GM10266 (cell line): ENCODE results near the gene RAPGEF1.

Experiments used
- DNase-seq: peaks from one replicate; pipeline ENCODE4 v3.0.0; 2012; ENCODE audit errors: extremely low spot score
- TF ChIP-seq, protein P1 (sequence below): IDR thresholded peaks from 2 replicates; pipeline ENCODE4 v1.5.1; 2012; ENCODE audit warnings: mild to moderate bottlenecking, low read depth; ENCODE audit not compliant: control insufficient read depth, insufficient read depth; ENCODE audit errors: missing control alignments

RAPGEF1 gene

DNA sequence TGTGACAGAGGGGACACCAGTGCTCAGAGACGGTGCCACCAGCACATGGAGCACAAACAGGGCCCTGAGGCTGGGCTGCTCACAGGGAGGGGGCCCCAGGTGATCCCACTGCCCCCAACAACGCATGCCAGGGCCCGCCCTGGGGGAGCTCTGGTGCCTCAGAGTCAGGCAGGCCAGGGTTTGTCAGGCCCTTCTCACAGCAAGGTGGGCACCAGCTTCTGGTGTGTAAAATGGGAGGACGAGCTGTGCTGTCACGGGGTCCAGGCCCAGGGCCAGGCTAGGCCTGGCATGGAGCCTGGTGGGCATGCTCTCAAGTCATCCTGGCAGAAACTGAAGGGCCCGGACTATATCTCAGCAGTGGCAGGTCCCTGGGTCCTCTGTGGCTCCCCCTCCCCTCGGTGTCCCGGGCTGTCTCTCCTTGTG, 160.1 kb downstream of the RAPGEF1 start:
- TF ChIP-seq, protein P1, sequence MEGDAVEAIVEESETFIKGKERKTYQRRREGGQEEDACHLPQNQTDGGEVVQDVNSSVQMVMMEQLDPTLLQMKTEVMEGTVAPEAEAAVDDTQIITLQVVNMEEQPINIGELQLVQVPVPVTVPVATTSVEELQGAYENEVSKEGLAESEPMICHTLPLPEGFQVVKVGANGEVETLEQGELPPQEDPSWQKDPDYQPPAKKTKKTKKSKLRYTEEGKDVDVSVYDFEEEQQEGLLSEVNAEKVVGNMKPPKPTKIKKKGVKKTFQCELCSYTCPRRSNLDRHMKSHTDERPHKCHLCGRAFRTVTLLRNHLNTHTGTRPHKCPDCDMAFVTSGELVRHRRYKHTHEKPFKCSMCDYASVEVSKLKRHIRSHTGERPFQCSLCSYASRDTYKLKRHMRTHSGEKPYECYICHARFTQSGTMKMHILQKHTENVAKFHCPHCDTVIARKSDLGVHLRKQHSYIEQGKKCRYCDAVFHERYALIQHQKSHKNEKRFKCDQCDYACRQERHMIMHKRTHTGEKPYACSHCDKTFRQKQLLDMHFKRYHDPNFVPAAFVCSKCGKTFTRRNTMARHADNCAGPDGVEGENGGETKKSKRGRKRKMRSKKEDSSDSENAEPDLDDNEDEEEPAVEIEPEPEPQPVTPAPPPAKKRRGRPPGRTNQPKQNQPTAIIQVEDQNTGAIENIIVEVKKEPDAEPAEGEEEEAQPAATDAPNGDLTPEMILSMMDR = no peak
- DNase-seq = no peak

DNA sequence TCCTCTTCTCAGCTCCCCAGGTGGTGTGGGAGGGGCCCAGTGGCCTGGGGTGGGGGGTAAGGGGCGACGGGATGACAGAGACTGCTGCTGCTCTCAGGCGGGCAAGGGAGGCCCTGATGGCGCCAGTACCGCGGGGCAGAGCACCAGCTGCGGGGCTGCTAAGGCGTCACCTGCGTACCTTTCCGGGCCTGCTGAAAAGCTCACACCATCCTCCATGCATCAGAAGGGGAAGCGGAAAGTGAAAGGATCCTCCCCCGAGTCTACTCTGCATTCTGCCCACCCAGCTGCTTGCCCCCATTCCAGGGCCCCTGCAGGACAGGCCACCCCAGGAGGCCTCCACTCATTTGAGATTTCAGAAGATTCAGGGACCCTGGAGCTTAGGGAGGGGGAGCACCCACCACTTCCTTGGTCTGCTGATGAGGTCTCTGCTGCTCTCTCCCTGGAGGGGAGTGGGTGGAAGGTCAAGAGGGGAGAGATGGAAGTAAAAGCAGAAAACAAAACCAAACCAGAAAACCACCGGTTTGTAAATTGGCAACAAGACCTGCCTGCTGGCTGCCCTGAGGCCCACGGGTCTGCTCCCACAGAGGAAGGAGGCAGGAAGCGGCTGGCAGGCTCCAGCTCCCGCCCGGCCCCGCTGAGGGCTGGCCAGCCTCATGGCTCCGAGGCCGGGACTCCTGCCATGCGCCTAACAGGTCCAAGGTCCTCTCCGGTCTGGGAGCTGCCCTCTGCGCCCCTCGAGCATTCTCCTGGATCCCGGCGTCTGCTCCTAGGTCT, 161.0 kb downstream of the RAPGEF1 start:
- DNase-seq = peak; percentile 71
- TF ChIP-seq, protein P1 = no peak

DNA sequence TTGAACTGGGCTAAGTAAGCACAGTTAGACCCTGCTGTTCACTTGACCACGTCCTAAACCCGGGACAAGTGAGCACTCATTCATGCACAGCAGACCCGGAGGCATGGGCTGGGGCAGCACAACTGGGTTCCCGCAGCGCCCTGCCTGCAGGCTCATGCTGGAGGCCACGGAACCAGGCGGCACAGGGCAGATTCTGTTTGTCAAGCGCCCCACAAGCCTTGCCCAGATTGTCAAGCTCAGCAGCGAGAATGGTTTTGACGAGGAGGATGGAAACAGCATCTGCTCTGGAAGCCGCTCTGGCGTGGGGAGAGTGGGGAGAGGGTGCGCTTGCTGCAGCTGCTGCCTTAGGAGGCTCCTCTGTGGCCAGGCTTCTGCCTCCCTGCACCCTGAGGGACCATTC, 161.9 kb downstream of the RAPGEF1 start:
- no peak for DNase-seq
- TF ChIP-seq, protein P1 = no peak

DNA sequence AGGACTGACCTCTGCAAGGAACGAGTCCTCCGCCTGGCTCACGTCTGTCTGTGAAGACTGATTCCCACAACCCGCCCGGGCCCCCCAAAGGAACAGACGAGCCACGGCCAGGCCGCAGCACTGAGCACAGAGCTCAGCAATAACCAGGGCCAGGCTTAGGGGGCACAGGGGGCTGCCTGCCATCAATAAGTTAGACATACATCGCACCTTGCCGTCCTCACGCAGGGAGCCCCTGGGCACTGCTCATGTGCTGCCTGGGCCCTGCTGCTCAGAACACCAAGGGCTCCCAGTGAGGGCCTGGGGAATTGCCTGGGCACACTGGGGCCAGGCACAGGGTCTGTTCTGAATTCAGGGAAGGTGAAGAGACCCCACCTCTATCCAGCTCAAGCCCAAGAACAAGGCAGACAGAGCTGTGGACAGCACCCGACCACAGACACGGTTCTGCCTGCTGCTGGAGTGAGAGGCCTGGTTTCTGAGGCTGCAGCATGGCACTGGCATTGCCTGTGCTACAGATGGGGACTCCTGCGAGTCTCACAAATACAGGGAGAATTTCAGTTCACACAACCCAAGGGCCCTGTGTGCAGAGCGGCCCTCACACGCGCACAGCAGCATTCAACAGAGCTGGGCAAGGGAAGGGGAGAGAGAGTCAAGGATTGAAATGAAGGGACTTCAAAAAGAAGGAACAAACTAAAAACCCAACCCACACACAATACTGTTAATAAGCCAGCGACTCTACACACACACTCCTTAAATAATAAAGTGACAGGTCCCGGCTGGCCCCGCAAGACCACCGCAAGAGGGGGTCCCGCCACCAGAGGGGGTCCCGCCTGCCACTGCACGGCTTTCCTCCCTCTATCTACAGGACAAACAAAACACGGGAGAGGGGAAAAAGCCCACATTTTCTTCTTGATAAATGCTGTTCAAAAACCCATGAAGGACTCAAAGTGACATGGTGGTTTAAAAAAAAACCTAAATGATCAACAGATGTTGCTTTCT, 162.6 kb downstream of the RAPGEF1 start:
- DNase-seq = no peak
- TF ChIP-seq, protein P1 = no peak

DNA sequence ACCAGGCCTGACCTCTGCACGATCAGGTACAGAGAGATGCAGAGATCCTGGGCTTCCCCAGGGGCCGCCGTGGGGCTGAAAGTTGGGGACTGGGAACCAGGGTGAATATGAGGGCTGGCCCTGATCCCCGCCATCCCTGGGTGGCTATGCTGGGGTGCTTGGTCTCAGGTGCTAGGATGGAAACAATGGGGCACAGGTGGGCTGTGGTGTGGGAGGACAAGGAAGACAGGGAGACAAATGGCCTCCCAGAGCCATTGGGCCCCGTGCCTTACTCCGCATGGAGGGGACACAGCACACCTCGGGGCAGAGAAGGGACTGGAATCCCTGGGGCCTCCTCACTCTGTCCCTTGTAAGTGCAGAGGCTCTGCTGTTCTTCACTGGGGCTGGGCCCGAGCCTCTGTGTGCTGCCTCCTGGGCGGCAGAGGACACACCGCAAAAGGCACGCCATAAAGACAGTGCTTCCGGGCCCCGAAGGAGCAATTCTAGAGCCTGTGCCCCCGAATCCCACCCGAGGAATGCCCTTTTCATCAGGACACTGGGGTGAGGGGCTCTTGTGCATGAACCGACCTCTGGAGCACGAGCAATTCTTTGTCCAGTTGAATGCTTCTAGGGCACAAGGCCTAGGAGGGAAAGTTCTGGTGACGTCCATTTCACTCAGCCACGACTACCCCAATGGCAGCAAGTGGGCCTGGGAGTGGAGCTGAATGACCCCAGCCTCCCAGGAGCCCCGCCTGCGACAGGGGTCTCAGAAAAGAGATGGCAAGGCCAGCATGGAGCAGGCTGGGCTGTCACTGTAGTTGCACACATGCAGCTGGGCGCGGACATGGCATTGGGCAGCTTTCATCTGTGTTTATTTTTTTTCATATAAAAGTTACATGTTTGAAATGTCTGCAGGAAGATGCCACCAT, 163.7 kb downstream of the RAPGEF1 start:
- DNase-seq = no peak
- TF ChIP-seq, protein P1 = no peak

DNA sequence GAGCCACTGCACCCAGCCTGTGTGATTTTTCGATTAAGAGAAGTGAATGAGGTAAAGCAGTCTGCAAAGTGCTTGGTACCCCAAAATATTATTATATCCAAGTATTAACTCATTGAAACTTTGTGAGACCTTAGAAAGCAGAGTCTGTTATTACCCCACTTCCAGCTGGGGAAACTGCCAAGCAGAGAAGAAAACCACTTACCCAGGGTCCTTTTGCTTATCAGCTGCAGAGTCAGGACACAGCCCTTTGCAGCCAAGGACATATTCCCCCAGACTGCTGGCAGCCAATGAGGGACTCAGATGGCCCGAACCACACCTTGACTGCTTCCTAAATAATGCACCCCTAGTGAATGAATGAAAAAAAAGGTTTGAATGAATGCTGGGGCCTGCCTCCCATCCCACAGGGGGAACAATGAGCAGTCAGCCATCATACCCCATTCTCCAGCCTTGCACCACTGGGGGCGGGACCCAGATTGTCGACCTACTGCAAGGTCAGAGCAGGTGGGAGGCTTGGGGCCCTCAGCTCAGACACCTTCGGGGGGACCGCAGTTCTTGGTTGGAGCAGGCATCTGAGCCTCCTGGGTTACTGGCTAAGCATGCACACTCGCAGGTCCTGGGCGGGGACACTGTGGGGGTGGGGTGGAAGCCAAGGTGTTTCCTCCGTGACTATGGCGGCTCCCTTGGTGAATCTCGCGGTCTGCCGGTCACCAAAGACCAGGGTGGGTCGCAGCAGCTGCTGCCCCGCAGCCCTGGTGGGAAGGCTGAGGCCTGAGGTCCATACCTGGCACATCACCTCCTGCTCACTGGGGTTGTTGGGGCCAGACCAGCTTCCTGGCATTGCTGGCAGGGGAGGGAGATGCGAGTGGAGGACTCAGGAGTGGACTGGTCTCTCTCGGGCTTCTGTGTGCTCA, 164.9 kb downstream of the RAPGEF1 start:
- TF ChIP-seq, protein P1 = no peak
- no peak for DNase-seq
